ENCODE results near the gene LPCAT4. TPM values are rescaled to one million over a fixed set of nuclear protein-coding genes. Genes with fewer than 3 reads are reported as not detected.
"Not testable (repeated sequence)": the region's sequence is repeated elsewhere in the genome, so short reads cannot be mapped to it uniquely, and the experiment has no call there.

LPCAT4 gene
- total RNA-seq, 1 donor from 2014 or later, result 37.6 TPM

DNA sequence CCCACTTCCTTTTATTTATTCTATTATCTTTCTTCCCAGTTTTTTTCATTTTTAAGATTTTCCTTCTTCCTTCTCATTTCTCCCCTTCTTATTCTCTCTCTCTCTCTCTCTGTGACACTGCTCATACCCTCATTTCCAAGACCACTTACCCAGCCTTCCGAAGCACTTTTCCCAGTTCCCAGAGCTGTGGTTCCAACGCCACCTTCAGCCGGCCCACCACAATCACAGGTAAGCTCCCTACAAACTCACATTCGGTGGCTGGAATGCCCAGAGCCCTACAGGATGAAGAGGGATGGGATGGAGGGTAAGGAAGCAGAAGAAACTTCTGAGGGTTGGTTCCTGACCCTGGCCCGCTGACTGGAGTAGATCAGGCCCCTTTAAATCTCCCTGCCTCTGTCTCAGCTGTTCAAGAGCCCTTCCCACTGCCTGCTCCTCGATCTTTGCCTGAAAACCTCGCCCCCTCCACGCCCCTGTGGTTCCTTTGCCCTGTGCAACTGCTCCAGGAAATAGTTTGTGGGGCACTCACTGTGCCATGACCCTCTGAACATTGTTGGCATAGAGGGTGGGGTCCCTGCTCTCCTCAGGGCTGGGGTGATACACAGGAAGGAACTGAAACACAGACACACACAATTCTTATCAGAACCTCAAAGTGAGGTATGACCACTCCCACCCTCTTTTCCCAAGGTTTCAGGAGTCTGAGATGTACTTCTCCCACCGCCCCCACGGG lies 4.8 kb downstream of the LPCAT4 start:
- ATAC-seq, result peak; percentile 37

- ATAC-seq, result no peak
These were observed 5.7 kb downstream of the LPCAT4 start for GRCh38 chr15:34361278-34361677.

DNA sequence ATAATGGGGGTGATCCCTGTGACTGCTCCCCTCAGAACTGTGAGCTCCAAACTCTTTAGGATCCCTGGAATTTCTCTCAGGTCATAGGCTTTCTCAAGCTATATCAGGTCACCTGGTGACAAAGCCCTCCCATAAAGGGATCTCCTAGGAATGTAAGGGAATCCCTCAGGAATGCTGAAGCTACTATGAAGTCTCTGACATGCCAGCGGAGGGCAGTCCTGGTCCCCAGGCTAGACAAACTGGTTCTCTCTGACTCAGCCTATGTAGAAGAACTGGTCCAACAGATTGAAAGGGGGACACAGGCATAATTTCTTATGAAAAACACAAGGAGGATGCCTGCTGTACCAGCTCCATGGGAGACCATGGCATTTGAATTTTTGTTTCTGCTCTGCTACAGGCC lies 6.7 kb downstream of the LPCAT4 start:
- peak; percentile 83 for ATAC-seq

- peak; percentile 89 for ATAC-seq
These were observed 7.6 kb downstream of the LPCAT4 start for GRCh38 chr15:34359416-34359815.

DNA sequence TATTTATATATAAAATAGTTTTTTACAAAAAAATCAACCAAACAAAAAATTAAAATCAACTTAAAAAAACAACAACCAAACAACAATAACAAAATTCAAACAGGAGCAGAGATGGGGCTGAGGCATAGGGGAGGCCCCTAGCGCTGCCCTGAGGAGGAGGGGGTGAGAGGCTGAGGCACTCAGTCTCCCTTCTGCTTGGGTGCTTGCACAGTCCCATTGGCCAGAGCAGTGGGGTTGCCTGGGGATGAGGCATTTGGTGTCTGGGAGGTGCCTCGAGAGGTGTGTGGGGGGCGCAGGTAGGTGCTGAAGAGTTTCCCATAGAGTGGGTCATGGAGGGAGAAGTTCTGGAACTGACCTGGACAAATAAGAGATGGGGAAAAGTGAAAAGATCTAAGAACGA lies 8.0 kb downstream of the LPCAT4 start:
- no peak for ATAC-seq

GRCh38 chr15:34358367-34358766 lies 8.6 kb downstream of the LPCAT4 start:
- no peak for ATAC-seq

- no peak for ATAC-seq
These were observed 9.3 kb downstream of the LPCAT4 start for GRCh38 chr15:34357653-34358052.

DNA sequence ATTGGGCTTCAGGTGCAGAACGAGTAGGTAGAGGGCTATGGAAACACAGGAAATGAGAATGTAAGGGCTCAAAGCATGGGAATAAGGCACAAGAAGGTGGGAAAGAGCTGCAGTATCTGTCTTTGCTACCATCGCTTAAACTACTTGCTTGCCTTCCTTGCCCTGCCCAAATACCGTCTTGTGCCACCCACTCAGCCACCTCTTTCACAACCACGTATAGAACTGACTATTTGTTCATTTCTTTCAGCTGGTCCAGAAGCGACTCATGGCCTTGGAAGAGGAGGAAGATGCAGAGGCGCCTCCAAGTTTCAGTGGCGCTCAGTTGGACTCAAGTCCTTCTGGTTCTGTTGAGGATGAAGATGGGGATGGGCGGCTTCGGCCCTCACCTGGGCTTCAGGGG lies 11.8 kb downstream of the LPCAT4 start:
- no peak for ATAC-seq

DNA sequence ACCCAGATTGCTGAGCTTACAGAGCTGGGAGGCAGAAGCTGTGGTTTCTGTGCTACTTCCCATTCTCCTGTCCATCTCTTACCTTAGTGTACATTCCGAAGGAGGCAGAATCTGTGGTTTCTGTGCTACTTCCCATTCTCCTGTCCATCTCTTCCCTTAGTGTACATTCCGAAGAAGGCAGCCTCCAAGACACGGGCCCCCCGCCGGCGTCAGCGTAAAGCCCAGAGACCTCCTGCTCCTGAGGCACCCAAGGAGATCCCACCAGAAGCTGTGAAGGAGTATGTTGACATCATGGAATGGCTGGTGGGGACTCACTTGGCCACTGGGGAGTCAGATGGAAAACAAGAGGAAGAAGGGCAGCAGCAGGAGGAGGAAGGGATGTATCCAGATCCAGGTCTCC lies 12.7 kb downstream of the LPCAT4 start:
- no peak for ATAC-seq

GRCh38 chr15:34353627-34354026 lies 13.4 kb downstream of the LPCAT4 start:
- ATAC-seq, result no peak

- not testable (repeated sequence) for ATAC-seq
These were observed 14.0 kb downstream of the LPCAT4 start for GRCh38 chr15:34352996-34353395.

DNA sequence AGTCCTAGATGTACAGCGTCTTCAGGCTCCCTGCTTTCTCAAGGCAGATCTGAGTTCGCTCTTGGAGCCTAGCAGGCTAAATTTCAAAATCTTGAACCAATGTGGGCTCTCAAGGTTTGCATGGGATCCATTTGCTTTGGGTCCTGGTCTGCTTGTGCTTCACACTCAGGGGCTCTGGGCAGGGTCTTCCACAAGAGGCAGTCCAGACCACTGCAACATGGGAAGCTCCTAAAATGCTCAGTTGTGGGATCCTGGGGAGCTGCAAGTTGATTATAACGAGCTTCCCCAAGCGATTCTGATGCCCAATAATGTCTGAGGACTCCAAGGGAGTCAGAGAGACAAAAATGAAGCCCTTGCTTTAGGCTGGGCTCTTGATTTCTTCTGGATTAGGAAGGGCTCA lies 17.2 kb downstream of the LPCAT4 start:
- no peak for ATAC-seq

- no peak for ATAC-seq
These were observed 18.2 kb downstream of the LPCAT4 start for GRCh38 chr15:34348735-34349300.

- no peak for ATAC-seq
These were observed 18.9 kb downstream of the LPCAT4 start for GRCh38 chr15:34347951-34348638.

DNA sequence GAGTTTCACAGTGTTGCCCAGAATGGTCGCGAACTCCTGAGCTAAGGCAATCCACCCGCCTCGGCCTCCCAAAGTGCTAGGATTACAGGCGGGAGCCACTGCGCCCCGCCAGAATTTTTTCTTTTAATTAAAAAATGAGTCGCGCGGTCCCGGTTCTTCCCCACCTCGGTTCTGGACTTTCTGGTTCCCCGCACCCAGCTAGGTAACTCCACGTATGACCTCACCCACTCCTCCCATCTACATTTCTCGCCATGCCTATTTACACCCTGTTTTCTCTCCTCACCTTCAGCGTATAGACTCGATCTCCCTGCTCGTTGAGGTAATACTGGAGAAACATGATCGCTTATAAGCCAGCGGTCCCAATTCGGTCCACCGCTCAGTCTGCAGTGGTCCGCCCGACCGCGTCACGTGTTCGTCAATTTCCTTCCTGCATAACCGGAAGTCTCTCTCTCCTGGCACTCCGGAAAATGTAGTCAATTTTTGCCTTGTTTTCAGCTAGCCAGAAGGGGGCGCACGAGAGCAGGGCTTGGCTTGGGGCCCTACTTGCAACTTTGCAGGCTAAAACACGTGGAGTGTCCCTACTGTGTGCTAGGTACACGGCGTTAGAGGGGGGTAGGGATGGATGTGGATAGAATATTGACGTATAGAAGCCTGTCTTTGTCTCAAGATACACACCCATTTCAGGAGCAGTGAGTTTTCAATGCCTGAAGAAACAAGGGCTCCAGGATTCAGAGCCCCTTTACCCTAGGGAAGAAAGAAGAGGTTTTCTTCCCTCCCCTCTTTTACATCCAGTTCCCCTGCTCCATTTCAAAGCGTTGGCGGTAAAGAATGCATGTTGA lies 24.0 kb downstream of the LPCAT4 start, which contains the start of the genes NOP10 and NUTM1:
NOP10 (minus strand) TSS at position 400 of the 839 bp plus-strand sequence; CDS start at position 337, 63 bp downstream.
NUTM1 (plus strand) TSS at position 579 of the 839 bp plus-strand sequence. CDS start 382 bp downstream, outside the sequence.
- peak; percentile 90 for ATAC-seq

DNA sequence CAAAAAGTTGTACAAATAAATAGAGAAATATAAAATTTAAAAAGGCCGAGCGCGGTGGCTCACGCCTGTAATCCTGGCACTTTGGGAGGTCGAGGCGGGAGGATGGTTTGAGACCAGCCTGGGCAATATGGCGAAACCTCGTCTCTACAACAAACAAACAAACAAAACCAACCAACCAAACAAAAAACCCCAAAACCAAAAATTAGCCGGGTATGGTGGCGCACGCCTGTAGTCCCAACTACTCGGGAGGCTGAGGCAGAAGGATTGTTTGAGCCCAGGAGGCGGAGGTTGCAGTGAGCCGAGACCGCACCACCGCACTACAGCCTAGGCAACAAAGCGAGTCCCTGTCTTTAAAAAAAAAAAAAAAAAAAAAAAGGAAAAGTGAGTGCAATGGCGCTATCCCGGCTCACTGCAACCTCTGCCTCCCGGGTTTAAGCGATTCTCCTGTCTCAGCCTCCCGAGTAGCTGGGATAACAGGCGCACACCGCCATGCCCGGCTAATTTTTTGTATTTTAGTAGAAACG lies 24.7 kb downstream of the LPCAT4 start:
- ATAC-seq, result not testable (repeated sequence)

GRCh38 chr15:34341381-34342212 lies 25.4 kb downstream of the LPCAT4 start:
- no peak for ATAC-seq

DNA sequence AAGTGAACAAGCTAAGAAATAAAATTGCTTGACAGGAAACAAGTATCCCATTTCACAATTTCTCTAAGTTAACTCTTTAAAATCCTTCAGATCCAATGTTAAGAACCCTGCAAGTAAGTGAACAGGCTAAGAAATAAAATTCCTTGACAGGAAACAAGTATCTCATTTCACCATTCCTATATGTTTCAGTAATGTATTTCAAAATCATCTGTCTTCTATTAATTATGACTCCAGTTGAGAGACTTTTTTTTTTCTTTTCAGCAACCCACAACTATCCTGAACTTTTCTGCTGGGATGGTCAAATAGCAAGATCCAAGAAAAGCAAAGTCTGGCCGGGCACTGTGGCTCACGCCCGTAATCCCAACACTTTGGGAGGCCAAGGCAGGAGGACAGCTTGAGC lies 27.1 kb downstream of the LPCAT4 start:
- ATAC-seq, result no peak

DNA sequence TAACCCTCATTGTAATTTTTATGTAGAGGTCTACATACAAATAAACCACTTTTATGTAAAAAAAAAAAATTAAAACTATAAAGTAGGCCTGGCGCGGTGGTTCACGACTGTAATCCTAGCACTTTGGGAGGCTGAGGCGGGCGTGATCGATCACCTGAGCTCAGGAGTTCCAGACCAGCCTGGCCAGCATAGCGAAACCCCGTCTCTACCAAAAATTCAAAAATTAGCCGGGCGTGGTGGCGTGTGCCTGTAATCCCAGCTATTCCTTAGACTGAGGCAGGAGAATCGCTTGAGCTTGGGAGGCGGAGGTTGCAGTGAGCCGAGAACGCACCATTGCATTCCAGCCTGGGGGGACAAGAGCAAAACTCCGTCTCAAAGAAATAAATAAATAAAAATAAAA lies 28.6 kb downstream of the LPCAT4 start:
- ATAC-seq, result no peak

GRCh38 chr15:34337557-34338306 lies 29.3 kb downstream of the LPCAT4 start, which contains the start of gene SLC12A6:
Gene SLC12A6 (minus strand): TSS chr15:34337781. CDS start chr15:34336680, 1,101 bp downstream.
- peak; percentile 92 for ATAC-seq

Measured in esophagus mucosa (tissue), 1 donor.